ENCODE results near the gene CD63.

Gene CD63

DNA sequence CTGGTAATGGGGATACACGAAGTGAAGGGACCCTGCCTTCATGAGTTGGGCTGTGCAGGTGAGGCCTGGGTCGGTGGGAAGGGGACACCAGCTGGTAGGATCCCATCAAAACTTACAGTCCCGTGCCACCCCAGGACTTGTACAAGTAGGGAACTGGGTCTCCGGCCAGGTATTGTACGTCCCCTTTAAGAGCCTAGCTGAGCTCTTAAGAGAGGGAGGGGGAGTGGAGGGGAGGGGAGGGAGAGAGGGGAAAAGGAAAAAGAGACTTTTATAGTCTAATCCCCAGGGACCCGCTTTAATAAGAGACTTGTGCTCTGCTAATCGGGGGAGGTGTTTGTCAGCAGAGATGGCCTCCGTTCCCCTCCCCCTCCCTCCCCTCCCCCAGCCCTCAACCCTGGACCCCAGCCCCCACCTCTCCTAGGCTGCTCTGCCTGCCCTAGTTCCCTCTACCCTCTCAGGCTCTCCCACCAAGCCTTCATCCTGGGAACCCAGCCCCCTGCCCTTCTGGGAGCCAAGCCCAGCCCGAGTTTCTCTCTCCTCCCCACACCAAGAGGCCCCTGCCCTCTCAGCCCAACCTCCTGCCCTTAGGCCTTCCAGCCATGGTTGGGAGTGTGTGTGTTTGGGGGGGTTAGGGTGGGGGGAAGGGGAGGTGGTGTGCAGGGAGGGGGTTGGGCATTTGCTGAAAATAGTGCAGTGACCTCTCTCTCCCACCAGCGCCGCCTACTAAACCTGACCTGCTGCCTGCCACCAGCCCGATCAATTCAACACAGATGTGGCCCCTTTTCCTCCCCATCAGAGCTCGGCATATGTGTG lies 16.8 kb upstream of the CD63 start:
- no peak overlapping the region for H2AFZ ChIP-seq (ENCODE audit: low read length)
- no peak overlapping the region for H3K27ac ChIP-seq (ENCODE audit: low read length)
- no peak overlapping the region for H3K4me2 ChIP-seq (ENCODE audit: low read depth, low read length)
- no peak overlapping the region for H3K4me3 ChIP-seq (ENCODE audit: low read length)
- no peaks in the 10 kb centered on the region for H4K20me1 ChIP-seq (ENCODE audit: insufficient read depth, low read length)
- no peaks in the 10 kb centered on the region for H3K36me3 ChIP-seq (replicated peaks; ENCODE audit: insufficient read depth, low read length)
- peaks cover 6% of the 10 kb centered on the region; the same call in 1 of the 2 replicates for H3K4me1 ChIP-seq (ENCODE audit: low read length)
- H3K27me3 ChIP-seq (replicated peaks; ENCODE audit: insufficient read depth, low read length), result 0 out of 2 replicates have a peak, but pooled peaks cover 4% of the 10 kb centered on the region
- TF ChIP-seq EZH2 (optimal IDR thresholded peaks at IDR 0.05; ENCODE audit: low read depth, low read length) (no peak), EZH2phosphoT487 (IDR thresholded peaks at IDR 0.05; ENCODE audit: low read length) (no peak)
- TF ChIP-seq, protein P1, sequence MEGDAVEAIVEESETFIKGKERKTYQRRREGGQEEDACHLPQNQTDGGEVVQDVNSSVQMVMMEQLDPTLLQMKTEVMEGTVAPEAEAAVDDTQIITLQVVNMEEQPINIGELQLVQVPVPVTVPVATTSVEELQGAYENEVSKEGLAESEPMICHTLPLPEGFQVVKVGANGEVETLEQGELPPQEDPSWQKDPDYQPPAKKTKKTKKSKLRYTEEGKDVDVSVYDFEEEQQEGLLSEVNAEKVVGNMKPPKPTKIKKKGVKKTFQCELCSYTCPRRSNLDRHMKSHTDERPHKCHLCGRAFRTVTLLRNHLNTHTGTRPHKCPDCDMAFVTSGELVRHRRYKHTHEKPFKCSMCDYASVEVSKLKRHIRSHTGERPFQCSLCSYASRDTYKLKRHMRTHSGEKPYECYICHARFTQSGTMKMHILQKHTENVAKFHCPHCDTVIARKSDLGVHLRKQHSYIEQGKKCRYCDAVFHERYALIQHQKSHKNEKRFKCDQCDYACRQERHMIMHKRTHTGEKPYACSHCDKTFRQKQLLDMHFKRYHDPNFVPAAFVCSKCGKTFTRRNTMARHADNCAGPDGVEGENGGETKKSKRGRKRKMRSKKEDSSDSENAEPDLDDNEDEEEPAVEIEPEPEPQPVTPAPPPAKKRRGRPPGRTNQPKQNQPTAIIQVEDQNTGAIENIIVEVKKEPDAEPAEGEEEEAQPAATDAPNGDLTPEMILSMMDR (IDR thresholded peaks at IDR 0.05; ENCODE audit: low read length), result no peak
- H3K79me2 ChIP-seq (ENCODE audit: low read length), result no peaks in the 10 kb centered on the region
- H3F3A ChIP-seq (ENCODE audit: insufficient read depth, low read length), result no peaks in the 10 kb centered on the region; the same call in none of the 2 replicates
- H3K9me2 ChIP-seq (replicated peaks; ENCODE audit: insufficient read depth, low read length), result no peaks in the 10 kb centered on the region
- H3K9ac ChIP-seq (ENCODE audit: low read length), result no peak overlapping the region
- no peaks in the 10 kb centered on the region for H3K9me3 ChIP-seq (replicated peaks; ENCODE audit: insufficient read depth, low read length)
- DNase-seq, result no peak

DNA sequence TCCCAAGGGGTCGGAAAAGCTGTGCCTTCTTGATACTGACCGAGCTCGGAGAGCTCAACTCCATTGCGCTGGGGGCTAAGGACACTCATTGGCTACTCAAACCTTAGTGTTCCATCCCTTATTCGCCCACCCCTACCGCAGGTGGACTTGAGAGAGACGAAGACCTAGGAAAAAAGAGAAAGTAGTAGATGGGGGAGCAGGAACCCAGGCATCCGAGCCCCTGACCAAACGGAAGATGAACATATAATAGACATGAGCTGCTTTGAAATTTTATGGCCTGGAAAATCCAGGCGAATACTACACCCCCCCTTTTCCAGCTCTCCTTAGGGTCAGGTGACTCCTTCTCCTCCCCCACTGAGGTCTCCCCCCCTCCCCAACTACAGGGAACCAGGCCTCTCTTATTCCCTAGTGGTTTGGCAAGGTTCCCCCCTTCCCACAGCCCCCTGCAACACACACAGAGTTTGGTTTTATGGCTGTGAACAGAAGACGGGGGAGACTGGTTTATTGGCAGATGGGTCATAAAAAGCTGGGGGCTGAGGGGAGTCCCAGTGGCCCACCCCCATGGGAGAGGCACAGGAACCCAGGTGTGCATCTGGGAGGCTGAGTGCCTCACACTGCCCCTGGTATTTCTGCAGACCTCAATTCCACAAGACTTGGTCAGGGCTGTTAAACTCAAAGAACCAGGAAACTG lies 15.7 kb upstream of the CD63 start:
- Histone ChIP-seq H3K4me1 (ENCODE audit: low read length) (peaks cover 6% of the 10 kb centered on the region; the same call in 1 of the 2 replicates), H2AFZ (ENCODE audit: low read length) (peak overlapping the region; percentile 94; the same call in 1 of the 2 replicates), H3F3A (ENCODE audit: insufficient read depth, low read length) (no peaks in the 10 kb centered on the region; the same call in none of the 2 replicates), H3K4me2 (ENCODE audit: low read depth, low read length) (peak overlapping the region; percentile 98), H3K9me2 (replicated peaks; ENCODE audit: insufficient read depth, low read length) (no peaks in the 10 kb centered on the region), H3K27me3 (replicated peaks; ENCODE audit: insufficient read depth, low read length) (0 out of 2 replicates have a peak, but pooled peaks cover 4% of the 10 kb centered on the region), H3K36me3 (replicated peaks; ENCODE audit: insufficient read depth, low read length) (no peaks in the 10 kb centered on the region), H4K20me1 (ENCODE audit: insufficient read depth, low read length) (no peaks in the 10 kb centered on the region), H3K9me3 (replicated peaks; ENCODE audit: insufficient read depth, low read length) (no peaks in the 10 kb centered on the region), H3K27ac (ENCODE audit: low read length) (no peak overlapping the region), H3K9ac (ENCODE audit: low read length) (peak overlapping the region; percentile 48; the same call in 1 of the 2 replicates), H3K79me2 (ENCODE audit: low read length) (no peaks in the 10 kb centered on the region), H3K4me3 (ENCODE audit: low read length) (peak overlapping the region; percentile 90)
- TF ChIP-seq EZH2phosphoT487 (IDR thresholded peaks at IDR 0.05; ENCODE audit: low read length) (no peak), EZH2 (optimal IDR thresholded peaks at IDR 0.05; ENCODE audit: low read depth, low read length) (no peak)
- TF ChIP-seq, protein P1 (IDR thresholded peaks at IDR 0.05; ENCODE audit: low read length), result no peak
- DNase-seq, result no peak

DNA sequence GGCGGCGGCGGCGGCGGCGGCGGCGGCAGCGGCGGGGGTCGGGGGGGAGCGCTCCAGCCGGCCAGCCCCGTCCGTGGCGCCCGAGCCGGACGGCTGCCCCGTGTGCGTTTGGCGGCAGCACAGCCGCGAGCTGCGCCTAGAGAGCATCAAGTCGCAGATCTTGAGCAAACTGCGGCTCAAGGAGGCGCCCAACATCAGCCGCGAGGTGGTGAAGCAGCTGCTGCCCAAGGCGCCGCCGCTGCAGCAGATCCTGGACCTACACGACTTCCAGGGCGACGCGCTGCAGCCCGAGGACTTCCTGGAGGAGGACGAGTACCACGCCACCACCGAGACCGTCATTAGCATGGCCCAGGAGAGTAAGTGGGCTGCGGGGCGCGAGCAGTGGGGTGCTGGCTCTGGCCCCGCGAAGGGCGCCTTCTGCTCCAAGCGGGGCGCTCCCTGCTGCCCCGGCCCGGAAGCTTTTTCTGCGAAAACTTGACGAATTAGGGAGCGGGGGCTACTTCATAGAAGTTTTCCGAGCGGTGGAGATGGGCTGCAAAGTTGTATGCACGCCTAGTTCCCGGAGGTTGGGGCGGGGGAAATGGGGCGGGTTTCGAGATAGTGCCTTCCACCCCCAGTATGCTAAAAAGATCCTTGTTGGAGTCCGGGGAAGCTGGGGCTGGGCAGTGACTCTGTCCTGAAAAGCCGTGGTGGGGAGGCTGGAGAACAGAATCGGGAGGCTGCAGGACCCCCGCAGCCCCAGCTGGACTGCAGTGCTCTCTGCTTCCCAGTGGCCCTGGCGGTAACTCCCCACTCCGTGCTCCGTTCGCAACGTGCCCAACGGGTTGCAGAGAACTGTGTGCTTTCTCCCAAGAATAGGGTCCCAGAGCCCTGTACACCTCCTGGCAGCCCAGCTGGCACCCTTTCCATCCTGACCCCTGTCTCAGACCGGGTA lies 14.9 kb upstream of the CD63 start:
- H3K27ac ChIP-seq (ENCODE audit: low read length), result no peak overlapping the region

More for the DNA sequence above, 14.9 kb upstream of the CD63 start:
- Histone ChIP-seq H3K79me2 (ENCODE audit: low read length) (no peaks in the 10 kb centered on the region), H3K9me2 (replicated peaks; ENCODE audit: insufficient read depth, low read length) (no peaks in the 10 kb centered on the region), H3K27me3 (replicated peaks; ENCODE audit: insufficient read depth, low read length) (0 out of 2 replicates have a peak, but pooled peaks cover 4% of the 10 kb centered on the region), H4K20me1 (ENCODE audit: insufficient read depth, low read length) (no peaks in the 10 kb centered on the region), H3K4me1 (ENCODE audit: low read length) (peaks cover 6% of the 10 kb centered on the region; the same call in 1 of the 2 replicates), H3K9me3 (replicated peaks; ENCODE audit: insufficient read depth, low read length) (no peaks in the 10 kb centered on the region), H3K9ac (ENCODE audit: low read length) (peak overlapping the region; percentile 48; the same call in 1 of the 2 replicates), H3K36me3 (replicated peaks; ENCODE audit: insufficient read depth, low read length) (no peaks in the 10 kb centered on the region), H2AFZ (ENCODE audit: low read length) (peak overlapping the region; percentile 94), H3K4me2 (ENCODE audit: low read depth, low read length) (peak overlapping the region; percentile 98), H3K4me3 (ENCODE audit: low read length) (peak overlapping the region; percentile 90), H3F3A (ENCODE audit: insufficient read depth, low read length) (no peaks in the 10 kb centered on the region; the same call in none of the 2 replicates)
- DNase-seq, result peak; percentile 64
- TF ChIP-seq EZH2 (optimal IDR thresholded peaks at IDR 0.05; ENCODE audit: low read depth, low read length) (no peak), EZH2phosphoT487 (IDR thresholded peaks at IDR 0.05; ENCODE audit: low read length) (no peak)
- TF ChIP-seq, protein P1 (IDR thresholded peaks at IDR 0.05; ENCODE audit: low read length), result no peak; the same call in 1 of the 2 replicates

Data from MM.1S (cell line).